IMR-90 (cell line): ENCODE data around the gene CABP2.

Experiments
- CHD1 ChIP-seq: IDR thresholded peaks from 2 replicates; pipeline ENCODE4 v1.6.1; 2012; ENCODE audit warnings: low read depth, low read length, improper control_type of control experiment
- POLR2A ChIP-seq: IDR thresholded peaks from 2 replicates; pipeline ENCODE4 v1.6.1; 2012; ENCODE audit warnings: mild to moderate bottlenecking, low read depth, low read length
- RFX5 ChIP-seq: IDR thresholded peaks from 2 replicates; pipeline ENCODE4 v1.8.0; 2012; ENCODE audit warnings: low read depth, mild to moderate bottlenecking, low read length, moderate library complexity
- SMC3 ChIP-seq: fragments of 150-350 bp; IDR thresholded peaks from 2 replicates; pipeline ENCODE4 v1.6.1; 2016; ENCODE audit warnings: low read depth, mild to moderate bottlenecking, antibody characterized with exemption, low read length, moderate library complexity
- TF ChIP-seq, protein P1 (sequence below): conservative IDR thresholded peaks from 2 replicates; pipeline ENCODE4 v1.5.1; 2012; ENCODE audit warnings: mild to moderate bottlenecking, low read depth, low read length, improper control_type of control experiment
- TF ChIP-seq, protein P2 (sequence below): fragments of 150-350 bp; IDR thresholded peaks from 2 replicates; pipeline ENCODE4 v1.6.1; 2016; ENCODE audit warnings: low read depth, mild to moderate bottlenecking, low read length, moderate library complexity, borderline replicate concordance

DNA sequence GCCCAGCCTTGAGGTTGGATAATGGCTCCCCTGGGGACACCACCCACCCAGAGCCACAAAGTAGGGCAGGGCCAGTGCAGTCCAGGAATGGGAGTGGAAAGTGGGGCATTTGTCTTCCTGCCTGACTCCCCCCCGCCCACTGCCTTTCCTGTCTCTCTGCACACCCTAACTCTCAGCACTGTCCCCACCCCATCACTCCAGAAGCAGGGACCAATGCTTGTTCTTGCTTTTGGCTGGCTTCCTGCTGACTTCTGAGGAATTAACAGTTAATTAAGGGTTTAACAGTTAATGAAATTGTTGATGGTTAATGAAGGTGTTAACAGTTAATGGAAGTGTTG is 22.8 kb downstream of the CABP2 start:
- TF ChIP-seq SMC3 (no peak), RFX5 (no peak), POLR2A (no peak), CHD1 (no peak)
- TF ChIP-seq, protein P1, sequence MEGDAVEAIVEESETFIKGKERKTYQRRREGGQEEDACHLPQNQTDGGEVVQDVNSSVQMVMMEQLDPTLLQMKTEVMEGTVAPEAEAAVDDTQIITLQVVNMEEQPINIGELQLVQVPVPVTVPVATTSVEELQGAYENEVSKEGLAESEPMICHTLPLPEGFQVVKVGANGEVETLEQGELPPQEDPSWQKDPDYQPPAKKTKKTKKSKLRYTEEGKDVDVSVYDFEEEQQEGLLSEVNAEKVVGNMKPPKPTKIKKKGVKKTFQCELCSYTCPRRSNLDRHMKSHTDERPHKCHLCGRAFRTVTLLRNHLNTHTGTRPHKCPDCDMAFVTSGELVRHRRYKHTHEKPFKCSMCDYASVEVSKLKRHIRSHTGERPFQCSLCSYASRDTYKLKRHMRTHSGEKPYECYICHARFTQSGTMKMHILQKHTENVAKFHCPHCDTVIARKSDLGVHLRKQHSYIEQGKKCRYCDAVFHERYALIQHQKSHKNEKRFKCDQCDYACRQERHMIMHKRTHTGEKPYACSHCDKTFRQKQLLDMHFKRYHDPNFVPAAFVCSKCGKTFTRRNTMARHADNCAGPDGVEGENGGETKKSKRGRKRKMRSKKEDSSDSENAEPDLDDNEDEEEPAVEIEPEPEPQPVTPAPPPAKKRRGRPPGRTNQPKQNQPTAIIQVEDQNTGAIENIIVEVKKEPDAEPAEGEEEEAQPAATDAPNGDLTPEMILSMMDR: no peak
- TF ChIP-seq, protein P2, sequence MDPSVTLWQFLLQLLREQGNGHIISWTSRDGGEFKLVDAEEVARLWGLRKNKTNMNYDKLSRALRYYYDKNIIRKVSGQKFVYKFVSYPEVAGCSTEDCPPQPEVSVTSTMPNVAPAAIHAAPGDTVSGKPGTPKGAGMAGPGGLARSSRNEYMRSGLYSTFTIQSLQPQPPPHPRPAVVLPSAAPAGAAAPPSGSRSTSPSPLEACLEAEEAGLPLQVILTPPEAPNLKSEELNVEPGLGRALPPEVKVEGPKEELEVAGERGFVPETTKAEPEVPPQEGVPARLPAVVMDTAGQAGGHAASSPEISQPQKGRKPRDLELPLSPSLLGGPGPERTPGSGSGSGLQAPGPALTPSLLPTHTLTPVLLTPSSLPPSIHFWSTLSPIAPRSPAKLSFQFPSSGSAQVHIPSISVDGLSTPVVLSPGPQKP: no peak
